22Rv1 (cell line): ENCODE results near the gene OR10H4.
"Not testable (repeated sequence)": the region's sequence is repeated elsewhere in the genome, so short reads cannot be mapped to it uniquely, and the experiment has no call there.

Source experiments
- H3K27ac ChIP-seq: fragments of 450-650 bp; 2 replicates; pipeline ENCODE4 v1.5.1; 2017
- CTCF ChIP-seq: fragments of 450-650 bp; IDR thresholded peaks from 2 replicates; pipeline ENCODE4 v1.5.1; 2017; ENCODE audit warnings: mild to moderate bottlenecking
- ZFX ChIP-seq: fragments of 450-650 bp; IDR thresholded peaks from 2 replicates; pipeline ENCODE4 v1.6.1; 2017; ENCODE audit warnings: antibody characterized with exemption, borderline replicate concordance

The OR10H4 gene

GRCh38 chr19:15948223-15949058 is at the start of gene OR10H4:
Gene OR10H4, plus strand, starts transcription at chr19:15949008. Its CDS starts 0 bp downstream, at chr19:15949008.
- no peak within 1 kb of the TSS for H3K27ac ChIP-seq

GRCh38 chr19:15899561-15899960 is 49.2 kb upstream of the OR10H4 start:
- not testable (repeated sequence) for H3K27ac ChIP-seq

More at GRCh38 chr19:15948223-15949058, at the start of gene OR10H4:
- TF ChIP-seq CTCF (no peak), ZFX (no peak)

GRCh38 chr19:15900032-15900431 is 48.8 kb upstream of the OR10H4 start:
- H3K27ac ChIP-seq: not testable (repeated sequence)

GRCh38 chr19:15900504-15900903 is 48.3 kb upstream of the OR10H4 start:
- no peak for TF ChIP-seq CTCF
- no peak for TF ChIP-seq ZFX
- H3K27ac ChIP-seq: no peak overlapping the region

- TF ChIP-seq CTCF: no peak
- TF ChIP-seq ZFX: no peak
- no peak overlapping the region for H3K27ac ChIP-seq
These were observed 46.6 kb upstream of the OR10H4 start for GRCh38 chr19:15902254-15902653.

- H3K27ac ChIP-seq: not testable (repeated sequence)
These were observed 45.9 kb upstream of the OR10H4 start for GRCh38 chr19:15902898-15903297.

- H3K27ac ChIP-seq: no peak overlapping the region
- TF ChIP-seq CTCF (no peak), ZFX (no peak)
These were observed 43.8 kb upstream of the OR10H4 start for GRCh38 chr19:15905026-15905425.

- no peak overlapping the region for H3K27ac ChIP-seq
These were observed 37.1 kb upstream of the OR10H4 start for GRCh38 chr19:15911599-15912235.

More at GRCh38 chr19:15911599-15912235, 37.1 kb upstream of the OR10H4 start:
- TF ChIP-seq CTCF: no peak
- TF ChIP-seq ZFX: no peak
